Measurements from ENCODE around the gene C12orf42.

The C12orf42 gene

GRCh38 chr12:103499571-103499970, 3.8 kb upstream of the C12orf42 start:
- TF ChIP-seq, protein P1, sequence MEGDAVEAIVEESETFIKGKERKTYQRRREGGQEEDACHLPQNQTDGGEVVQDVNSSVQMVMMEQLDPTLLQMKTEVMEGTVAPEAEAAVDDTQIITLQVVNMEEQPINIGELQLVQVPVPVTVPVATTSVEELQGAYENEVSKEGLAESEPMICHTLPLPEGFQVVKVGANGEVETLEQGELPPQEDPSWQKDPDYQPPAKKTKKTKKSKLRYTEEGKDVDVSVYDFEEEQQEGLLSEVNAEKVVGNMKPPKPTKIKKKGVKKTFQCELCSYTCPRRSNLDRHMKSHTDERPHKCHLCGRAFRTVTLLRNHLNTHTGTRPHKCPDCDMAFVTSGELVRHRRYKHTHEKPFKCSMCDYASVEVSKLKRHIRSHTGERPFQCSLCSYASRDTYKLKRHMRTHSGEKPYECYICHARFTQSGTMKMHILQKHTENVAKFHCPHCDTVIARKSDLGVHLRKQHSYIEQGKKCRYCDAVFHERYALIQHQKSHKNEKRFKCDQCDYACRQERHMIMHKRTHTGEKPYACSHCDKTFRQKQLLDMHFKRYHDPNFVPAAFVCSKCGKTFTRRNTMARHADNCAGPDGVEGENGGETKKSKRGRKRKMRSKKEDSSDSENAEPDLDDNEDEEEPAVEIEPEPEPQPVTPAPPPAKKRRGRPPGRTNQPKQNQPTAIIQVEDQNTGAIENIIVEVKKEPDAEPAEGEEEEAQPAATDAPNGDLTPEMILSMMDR (conservative IDR thresholded peaks at IDR 0.05; ENCODE audit: control insufficient read depth, insufficient read depth, low read depth, low read length), result no peak
- DNase-seq (ENCODE audit: low read depth), result no peak
- H3K4me3 ChIP-seq (ENCODE audit: control insufficient read depth, low read depth, low read length), result no peak overlapping the region

GRCh38 chr12:103498990-103499389, 3.2 kb upstream of the C12orf42 start:
- DNase-seq (ENCODE audit: low read depth), result no peak
- no peak overlapping the region for H3K4me3 ChIP-seq (ENCODE audit: control insufficient read depth, low read depth, low read length)
- TF ChIP-seq, protein P1 (conservative IDR thresholded peaks at IDR 0.05; ENCODE audit: control insufficient read depth, insufficient read depth, low read depth, low read length), result no peak

DNA sequence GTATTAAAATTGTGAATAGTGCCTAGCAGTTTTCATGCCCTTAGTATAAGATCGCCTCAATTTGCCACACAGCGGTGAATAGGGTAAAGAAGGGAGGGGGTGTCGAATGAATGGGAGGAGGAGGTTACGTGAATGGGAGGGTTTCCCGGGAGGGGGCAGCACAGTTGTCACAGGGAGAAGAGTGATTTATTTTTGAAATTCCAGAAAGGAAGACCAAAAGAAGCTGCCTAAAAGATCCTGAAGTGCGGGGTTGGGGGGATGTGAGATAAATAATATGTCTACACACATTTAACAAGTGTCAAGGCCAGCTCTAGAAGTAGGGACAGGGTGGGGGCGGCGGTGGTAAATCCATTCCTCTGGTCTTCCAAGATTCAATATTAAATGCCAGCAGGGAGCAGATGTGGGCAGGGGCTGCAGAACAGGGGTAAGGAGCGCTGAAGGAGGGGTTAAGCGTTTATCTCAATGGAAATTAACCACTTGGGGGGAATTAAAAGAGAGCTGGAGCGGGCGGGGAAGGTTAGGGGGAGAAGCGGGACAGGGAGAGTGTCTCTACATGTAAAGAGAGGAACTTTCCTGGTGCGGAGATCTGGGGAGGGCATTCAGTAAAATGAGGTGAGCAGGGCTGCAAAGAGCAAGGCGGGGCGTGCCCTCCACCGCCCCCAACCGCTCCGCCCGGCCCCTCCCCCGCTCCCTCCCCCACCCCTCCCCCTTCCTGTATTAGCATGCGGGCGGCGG, 867 bp downstream of the C12orf42 start:
- DNase-seq (ENCODE audit: low read depth), result no peak
- H3K4me3 ChIP-seq (ENCODE audit: control insufficient read depth, low read depth, low read length), result no peak overlapping the region
- TF ChIP-seq, protein P1 (conservative IDR thresholded peaks at IDR 0.05; ENCODE audit: control insufficient read depth, insufficient read depth, low read depth, low read length), result no peak

DNA sequence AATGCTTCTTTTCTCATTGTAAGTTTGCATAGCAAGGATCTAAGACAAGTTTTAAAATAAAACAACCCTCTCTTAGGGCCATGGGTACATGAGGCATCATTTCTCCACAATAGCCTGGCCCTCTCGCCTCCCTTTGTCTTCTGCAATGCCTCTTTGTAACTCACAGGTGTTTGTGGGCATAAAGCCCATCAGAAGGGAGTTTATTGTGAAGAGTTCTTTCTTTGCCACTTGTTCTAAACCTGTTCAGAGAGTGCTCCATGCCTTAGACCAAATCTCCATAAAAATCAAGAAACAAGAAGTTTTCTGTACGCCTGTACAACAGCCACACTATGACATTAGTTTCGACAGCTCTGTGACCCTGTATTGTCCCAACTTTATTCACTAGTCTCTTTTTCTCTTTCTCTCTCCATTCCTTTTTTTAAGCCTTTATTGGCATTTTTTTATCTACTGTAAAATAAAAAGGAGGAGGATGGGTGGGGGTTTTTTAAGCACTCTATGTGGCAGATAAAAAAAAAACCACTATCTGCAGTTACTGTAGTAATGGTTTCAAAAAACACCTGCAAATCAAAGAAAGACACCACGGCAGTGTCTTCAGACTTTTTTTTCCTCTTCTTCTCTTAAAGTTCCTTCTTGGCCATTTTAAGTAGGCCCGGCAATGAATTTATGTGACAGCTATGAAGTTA, 1.6 kb downstream of the C12orf42 start:
- no peak for DNase-seq (ENCODE audit: low read depth)
- H3K4me3 ChIP-seq (ENCODE audit: control insufficient read depth, low read depth, low read length), result no peak overlapping the region
- TF ChIP-seq, protein P1 (conservative IDR thresholded peaks at IDR 0.05; ENCODE audit: control insufficient read depth, insufficient read depth, low read depth, low read length), result no peak

DNA sequence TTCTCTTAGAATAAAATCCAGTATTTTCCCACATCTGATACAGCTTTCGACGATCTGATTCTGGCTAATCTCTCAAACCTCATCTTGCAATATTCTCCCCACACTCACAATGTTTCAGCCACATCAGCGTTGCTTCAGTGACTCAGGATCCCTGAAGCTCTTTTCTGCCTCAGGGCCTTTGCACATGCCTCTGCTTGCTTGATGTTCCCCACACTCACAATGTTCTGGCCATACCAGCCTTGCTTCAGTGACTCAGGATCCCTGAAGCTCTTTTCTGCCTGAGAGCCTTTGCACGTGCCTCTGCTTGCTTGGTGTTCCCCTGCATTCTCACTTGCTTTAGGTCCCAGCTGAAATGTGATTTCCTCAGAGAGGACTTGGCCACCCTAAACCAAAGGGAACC, 2.6 kb downstream of the C12orf42 start:
- no peak overlapping the region for H3K4me3 ChIP-seq (ENCODE audit: control insufficient read depth, low read depth, low read length)
- no peak for DNase-seq (ENCODE audit: low read depth)
- TF ChIP-seq, protein P1 (conservative IDR thresholded peaks at IDR 0.05; ENCODE audit: control insufficient read depth, insufficient read depth, low read depth, low read length), result no peak

GRCh38 chr12:103482365-103482764, 13.4 kb downstream of the C12orf42 start:
- H3K4me3 ChIP-seq (ENCODE audit: control insufficient read depth, low read depth, low read length), result no peak overlapping the region
- TF ChIP-seq, protein P1 (conservative IDR thresholded peaks at IDR 0.05; ENCODE audit: control insufficient read depth, insufficient read depth, low read depth, low read length), result no peak
- DNase-seq (ENCODE audit: low read depth), result no peak

Data from fibroblast of mammary gland (primary cell).